Duodenal mucosa (tissue), 2 donors: Measurements from ENCODE around the gene USP35.

Experiments
- H3K27ac ChIP-seq: one replicate; pipeline ENCODE4 v1.7.0; 2013; ENCODE audit warnings: low read depth, low read length
- H3K27me3 ChIP-seq, 2 donors: one replicate each; pipeline ENCODE4 v1.7.0; 2013; ENCODE audit warnings: low read length in 2 of 2, control low read depth in 1 of 2; ENCODE audit not compliant: insufficient read depth in 2 of 2, control insufficient read depth in 1 of 2
- H3K36me3 ChIP-seq, 2 donors: one replicate each; pipeline ENCODE4 v1.7.0; 2013; ENCODE audit warnings: low read length in 2 of 2, control low read depth in 1 of 2; ENCODE audit not compliant: insufficient read depth in 2 of 2, control insufficient read depth in 1 of 2
- H3K4me1 ChIP-seq, 2 donors: one replicate each; pipeline ENCODE4 v1.7.0; 2013; ENCODE audit warnings: low read length in 2 of 2, control low read depth in 1 of 2; ENCODE audit not compliant: insufficient read depth in 2 of 2, control insufficient read depth in 1 of 2
- H3K4me3 ChIP-seq, 2 donors: one replicate each; pipeline ENCODE4 v1.7.0; 2013; ENCODE audit warnings: low read length in 2 of 2, low read depth in 1 of 2
- H3K9ac ChIP-seq, 2 donors: one replicate each; pipeline ENCODE4 v1.7.0; 2013; ENCODE audit warnings: low read length in 2 of 2, low read depth in 1 of 2
- H3K9me3 ChIP-seq, 2 donors: one replicate each; pipeline ENCODE4 v1.7.0; 2013; ENCODE audit warnings: low read length in 2 of 2, control low read depth in 1 of 2; ENCODE audit not compliant: control insufficient read depth in 1 of 2

The USP35 gene, protein sequence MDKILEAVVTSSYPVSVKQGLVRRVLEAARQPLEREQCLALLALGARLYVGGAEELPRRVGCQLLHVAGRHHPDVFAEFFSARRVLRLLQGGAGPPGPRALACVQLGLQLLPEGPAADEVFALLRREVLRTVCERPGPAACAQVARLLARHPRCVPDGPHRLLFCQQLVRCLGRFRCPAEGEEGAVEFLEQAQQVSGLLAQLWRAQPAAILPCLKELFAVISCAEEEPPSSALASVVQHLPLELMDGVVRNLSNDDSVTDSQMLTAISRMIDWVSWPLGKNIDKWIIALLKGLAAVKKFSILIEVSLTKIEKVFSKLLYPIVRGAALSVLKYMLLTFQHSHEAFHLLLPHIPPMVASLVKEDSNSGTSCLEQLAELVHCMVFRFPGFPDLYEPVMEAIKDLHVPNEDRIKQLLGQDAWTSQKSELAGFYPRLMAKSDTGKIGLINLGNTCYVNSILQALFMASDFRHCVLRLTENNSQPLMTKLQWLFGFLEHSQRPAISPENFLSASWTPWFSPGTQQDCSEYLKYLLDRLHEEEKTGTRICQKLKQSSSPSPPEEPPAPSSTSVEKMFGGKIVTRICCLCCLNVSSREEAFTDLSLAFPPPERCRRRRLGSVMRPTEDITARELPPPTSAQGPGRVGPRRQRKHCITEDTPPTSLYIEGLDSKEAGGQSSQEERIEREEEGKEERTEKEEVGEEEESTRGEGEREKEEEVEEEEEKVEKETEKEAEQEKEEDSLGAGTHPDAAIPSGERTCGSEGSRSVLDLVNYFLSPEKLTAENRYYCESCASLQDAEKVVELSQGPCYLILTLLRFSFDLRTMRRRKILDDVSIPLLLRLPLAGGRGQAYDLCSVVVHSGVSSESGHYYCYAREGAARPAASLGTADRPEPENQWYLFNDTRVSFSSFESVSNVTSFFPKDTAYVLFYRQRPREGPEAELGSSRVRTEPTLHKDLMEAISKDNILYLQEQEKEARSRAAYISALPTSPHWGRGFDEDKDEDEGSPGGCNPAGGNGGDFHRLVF

DNA sequence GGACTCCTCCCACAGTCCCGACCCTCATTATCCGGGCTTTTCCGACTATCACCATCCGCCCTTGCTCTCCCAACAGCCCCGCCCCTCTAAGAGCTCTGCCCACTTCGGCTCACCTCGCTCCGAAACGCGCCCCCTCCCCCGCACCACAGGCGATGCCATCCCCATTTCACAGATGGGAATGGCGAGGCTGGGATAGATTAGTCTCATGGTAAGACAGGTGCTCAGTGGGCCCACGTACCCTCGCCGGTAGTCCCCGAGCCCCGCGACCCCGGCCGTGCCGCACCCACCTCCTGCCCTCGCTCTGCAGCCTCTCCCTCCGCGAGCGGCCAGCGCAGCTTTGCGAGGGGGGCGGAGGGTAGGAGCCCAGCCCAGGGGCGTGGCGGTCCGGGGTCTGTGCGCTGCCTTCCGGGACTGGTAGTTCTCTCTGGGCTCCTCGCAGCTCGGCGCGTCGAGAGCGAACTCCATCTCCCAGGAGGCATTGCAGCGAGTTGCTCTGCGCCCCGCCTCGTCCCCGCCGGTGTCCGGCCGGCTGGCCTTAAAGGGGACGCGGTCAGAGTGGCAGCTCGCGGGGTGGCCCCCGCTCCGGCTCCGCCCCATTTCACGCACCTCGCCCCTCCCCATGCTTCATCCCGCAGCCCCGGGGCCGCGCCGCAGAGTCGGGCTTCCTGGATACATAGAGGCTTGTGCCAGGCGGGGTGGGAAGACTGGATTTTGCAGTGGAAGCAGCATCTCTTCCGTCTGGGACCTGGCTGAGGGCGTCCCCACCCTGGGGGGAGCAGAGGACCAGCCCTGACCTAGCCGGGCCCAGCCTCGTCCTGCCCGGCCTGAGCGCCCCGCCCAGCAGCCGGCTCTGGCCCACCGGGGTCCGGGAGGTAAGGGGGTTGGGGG lies at the start of gene USP35, which contains the start of gene KCTD21:
Gene USP35, plus strand, starts transcription at position 634 of the 888 bp plus-strand sequence. CDS start 7,327 bp downstream, outside the sequence.
Gene KCTD21, minus strand, starts transcription at position 341 of the 888 bp plus-strand sequence. CDS start 14,072 bp downstream, outside the sequence.
- Histone ChIP-seq H3K4me3 (peak within 1 kb of the TSS; percentile 85 to 86), H3K36me3 (no peaks in the 10 kb centered on the region), H3K4me1 (peaks cover 13 to 33% of the 10 kb centered on the region in 2 donors)

DNA sequence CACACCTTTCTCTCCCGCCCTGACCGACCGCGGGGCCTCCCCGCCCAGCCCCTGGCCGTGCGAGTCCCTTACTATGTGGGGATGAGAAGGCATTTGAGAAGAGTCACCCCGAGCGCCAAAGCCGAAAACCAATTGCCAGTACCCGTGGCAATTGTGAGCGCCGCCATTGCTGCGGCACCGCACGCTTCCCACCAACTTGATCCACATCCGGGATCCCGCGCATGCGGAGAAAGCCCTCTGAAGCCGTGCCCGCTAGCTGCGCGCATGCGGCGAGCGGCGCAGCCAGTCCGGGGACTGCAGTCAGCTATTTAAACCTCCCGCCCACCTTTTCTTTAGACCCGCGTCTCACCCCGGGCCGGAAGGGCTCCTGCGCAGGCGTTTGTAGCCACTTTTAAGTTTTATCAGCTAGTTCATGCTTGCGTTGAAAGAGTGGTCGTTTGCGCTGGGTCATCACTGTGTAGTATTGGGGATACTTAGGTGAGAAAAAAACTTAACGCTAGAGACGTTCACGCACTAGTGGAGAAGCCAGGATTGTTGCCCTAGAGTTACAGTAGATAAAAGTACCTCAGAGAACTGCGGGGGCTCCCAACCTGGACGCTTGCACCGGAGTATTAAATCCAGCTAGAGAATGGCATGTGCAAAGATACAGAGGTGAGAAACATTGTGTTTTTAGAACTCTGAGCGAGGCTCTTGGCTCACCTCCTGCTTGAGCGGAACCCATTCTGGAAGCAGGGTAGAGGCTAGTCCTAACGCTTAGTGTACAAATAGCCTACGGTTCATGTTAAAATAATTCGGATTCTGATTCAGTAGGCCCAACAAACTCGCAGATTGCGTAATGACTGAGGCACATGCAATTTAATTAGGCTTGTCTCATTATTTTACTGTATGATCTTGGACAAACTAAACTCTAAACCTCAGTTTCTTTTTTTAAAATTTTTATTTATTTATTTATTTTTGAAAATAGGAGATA lies 49.0 kb upstream of the USP35 start, which contains the start of gene ALG8:
Gene ALG8, minus strand, starts transcription at position 205 of the 970 bp plus-strand sequence. Its CDS starts 38 bp downstream, at position 167.
- Histone ChIP-seq H3K9ac (peak within 1 kb of the TSS; percentile 77 to 81), H3K9me3 (no peaks in the 10 kb centered on the region), H3K27ac (no peak within 1 kb of the TSS), H3K27me3 (no peaks in the 10 kb centered on the region), H3K4me3 (peak within 1 kb of the TSS; percentile 90 to 96), H3K4me1 (peaks cover 8 to 13% of the 10 kb centered on the region in 2 donors), H3K36me3 (no peaks in the 10 kb centered on the region)

More for the DNA sequence above, at the start of gene USP35, which contains the start of gene KCTD21:
- H3K27me3 ChIP-seq: no peaks in the 10 kb centered on the region
- H3K27ac ChIP-seq: peak within 1 kb of the TSS; percentile 73
- no peaks in the 10 kb centered on the region for H3K9me3 ChIP-seq
- H3K9ac ChIP-seq: peak within 1 kb of the TSS; percentile 56 to 75

DNA sequence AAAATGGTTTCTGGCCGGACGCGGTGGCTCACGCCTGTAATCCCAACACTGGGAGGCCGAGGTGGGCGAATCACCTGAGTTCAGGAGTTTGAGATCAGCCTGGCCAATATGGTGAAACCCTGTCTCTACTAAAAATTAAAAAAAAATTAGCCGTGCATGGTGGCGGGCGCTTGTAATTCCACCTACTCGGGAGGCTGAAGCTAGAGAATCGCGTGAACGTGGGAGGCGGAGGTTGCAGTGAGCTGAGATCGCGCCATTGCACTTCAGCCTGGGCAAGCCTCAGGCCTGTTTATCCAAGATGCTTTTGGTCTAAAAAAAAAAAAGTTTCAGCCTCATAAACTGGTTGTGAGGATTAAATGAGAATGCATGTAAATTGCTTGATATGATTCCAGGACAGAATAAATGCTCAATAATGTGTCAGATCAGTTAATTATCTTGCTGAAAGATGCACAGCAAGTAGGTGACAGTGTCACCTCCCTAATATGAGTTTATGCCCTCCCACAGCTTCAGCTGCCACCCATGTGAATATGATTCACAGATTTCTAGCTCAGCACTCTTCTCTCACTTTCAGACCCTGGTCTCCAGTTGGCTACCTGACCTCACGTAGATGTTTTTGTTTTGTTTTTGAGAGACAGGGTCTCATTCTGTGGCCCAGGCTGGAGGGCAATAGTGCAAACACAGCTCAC lies 48.2 kb upstream of the USP35 start:
- H3K4me3 ChIP-seq: peak overlapping the region in 1 of 2 donors; percentile 19
- no peaks in the 10 kb centered on the region for H3K27me3 ChIP-seq

DNA sequence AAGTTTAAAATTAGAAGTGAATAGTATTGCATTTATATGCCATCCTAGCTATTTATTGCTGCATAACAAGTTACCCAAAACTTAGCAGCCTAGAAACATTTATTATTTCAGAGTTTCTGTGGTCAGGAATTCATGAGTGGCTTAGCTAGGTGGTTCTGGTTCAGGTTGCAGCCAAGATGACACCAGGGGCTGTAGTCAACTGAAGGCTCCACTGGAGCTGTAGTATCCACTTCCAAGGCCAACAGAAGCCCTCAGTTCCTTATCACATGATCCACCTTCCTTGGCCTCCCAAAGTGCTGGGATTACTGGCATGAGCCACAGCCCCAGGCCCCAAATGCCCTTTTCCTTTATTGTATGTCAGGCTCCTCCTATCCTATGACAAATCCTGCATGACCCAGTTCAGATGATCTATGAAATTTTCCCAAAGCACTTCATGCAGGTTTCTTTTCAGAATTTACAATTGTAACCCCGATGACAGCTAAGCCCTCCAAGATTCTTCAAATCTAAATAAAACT lies 43.2 kb upstream of the USP35 start:
- no peak overlapping the region for H3K27ac ChIP-seq
- no peaks in the 10 kb centered on the region for H3K27me3 ChIP-seq
- no peaks in the 10 kb centered on the region for H3K36me3 ChIP-seq
- no peaks in the 10 kb centered on the region for H3K4me1 ChIP-seq
- H3K9me3 ChIP-seq: no peaks in the 10 kb centered on the region
- no peak overlapping the region for H3K4me3 ChIP-seq
- H3K9ac ChIP-seq: no peak overlapping the region

More for the DNA sequence above, 48.2 kb upstream of the USP35 start:
- no peaks in the 10 kb centered on the region for H3K9me3 ChIP-seq
- peaks cover 8 to 13% of the 10 kb centered on the region in 2 donors for H3K4me1 ChIP-seq
- H3K9ac ChIP-seq: no peak overlapping the region
- H3K27ac ChIP-seq: no peak overlapping the region
- H3K36me3 ChIP-seq: no peaks in the 10 kb centered on the region

DNA sequence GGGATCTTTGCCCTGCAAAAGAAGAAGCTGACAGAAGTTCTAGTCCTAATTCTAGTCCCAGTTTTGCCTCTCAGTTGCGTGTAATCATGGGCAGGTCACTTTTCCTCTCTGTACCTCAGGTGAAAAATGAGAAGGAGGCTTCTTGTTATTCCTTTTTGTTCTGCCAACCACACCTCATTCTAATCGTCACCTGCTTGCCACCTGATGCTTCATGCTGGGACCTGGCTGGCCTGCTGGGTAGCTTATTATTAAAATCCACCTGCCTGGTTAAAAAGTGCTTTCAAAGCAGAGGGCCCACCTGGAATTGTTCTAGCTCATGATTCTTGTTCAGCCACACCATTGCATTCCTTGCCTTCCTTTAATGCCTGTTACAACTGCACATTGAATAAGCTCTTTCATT lies 40.9 kb upstream of the USP35 start:
- H3K36me3 ChIP-seq: no peaks in the 10 kb centered on the region
- no peak overlapping the region for H3K9ac ChIP-seq
- no peaks in the 10 kb centered on the region for H3K9me3 ChIP-seq
- no peaks in the 10 kb centered on the region for H3K27me3 ChIP-seq
- no peak overlapping the region for H3K27ac ChIP-seq
- H3K4me1 ChIP-seq: no peaks in the 10 kb centered on the region
- H3K4me3 ChIP-seq: no peak overlapping the region

DNA sequence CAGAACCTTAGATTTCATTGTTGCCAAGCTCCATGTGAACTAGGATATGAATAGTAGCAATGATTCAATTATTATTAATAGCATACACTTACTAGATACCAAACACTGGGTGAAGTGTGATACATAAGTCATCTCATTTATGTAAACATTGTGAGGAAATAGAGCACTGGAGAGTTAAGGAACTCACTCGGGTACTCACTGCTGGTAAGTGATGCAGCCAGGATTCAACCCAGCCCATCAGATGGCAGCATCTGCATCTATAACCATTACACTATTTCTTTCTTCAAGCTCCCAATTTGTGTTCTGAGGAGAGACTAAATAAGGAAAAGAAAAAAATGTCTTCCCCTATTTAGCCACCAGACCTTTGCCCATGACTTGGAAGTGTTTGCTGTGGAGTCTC lies 39.1 kb upstream of the USP35 start:
- H3K9me3 ChIP-seq: no peaks in the 10 kb centered on the region
- no peaks in the 10 kb centered on the region for H3K27me3 ChIP-seq
- no peaks in the 10 kb centered on the region for H3K4me1 ChIP-seq
- no peaks in the 10 kb centered on the region for H3K36me3 ChIP-seq
- no peak overlapping the region for H3K9ac ChIP-seq
- H3K27ac ChIP-seq: no peak overlapping the region
- H3K4me3 ChIP-seq: no peak overlapping the region

DNA sequence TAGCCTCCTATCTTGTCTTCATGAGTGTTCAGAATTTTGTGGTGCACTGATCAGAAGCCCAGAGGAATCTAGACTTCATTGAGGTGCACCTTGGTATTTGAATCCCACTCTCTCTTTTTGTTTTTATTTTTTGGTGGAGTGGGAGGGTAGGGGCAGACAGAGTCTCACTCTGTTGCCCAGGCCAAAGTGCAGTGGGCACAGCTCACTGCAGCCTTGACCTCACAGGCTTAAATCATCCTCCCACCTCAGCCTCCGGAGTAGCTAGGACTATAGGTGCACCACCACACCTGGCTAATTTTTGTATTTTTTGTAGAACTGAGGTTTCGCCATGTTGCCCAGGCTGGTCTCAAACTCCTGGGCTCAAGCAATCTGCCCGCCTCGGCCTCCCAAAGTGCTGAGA lies 38.4 kb upstream of the USP35 start:
- Histone ChIP-seq H3K4me1 (no peaks in the 10 kb centered on the region), H3K27ac (no peak overlapping the region), H3K4me3 (no peak overlapping the region), H3K9me3 (no peaks in the 10 kb centered on the region), H3K27me3 (no peaks in the 10 kb centered on the region), H3K9ac (no peak overlapping the region), H3K36me3 (no peaks in the 10 kb centered on the region)

DNA sequence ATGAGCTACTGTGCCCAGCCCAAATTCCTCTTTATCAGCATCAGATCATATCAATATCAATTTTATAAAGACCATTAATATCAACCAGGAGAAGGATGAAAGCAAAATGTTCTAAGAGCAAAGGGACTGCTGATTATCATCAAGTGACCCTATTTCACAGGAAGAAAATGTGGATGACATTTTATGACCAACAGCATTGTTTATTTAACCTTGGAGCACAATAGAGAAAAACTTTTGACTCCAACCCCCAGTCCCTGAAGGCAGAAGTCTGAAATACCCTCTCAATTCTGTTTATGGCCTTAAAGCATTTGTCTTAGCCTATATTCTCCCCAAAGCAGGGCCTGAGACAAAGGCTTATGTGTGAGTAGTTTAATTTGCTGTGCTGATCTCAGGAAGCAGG lies 38.0 kb upstream of the USP35 start:
- Histone ChIP-seq H3K36me3 (no peaks in the 10 kb centered on the region), H3K27ac (no peak overlapping the region), H3K27me3 (no peaks in the 10 kb centered on the region), H3K9ac (no peak overlapping the region), H3K9me3 (no peaks in the 10 kb centered on the region), H3K4me1 (no peaks in the 10 kb centered on the region), H3K4me3 (no peak overlapping the region)
